D721Med (cell line): ENCODE results near the gene WNT4.

Experiments used
- DNase-seq: peaks from one replicate; pipeline ENCODE4 v3.0.0; 2011; ENCODE audit warnings: low spot score; ENCODE audit not compliant: insufficient read length
- FAIRE-seq: peaks from 2 replicates; lab custom pipeline; 2011; peaks lifted over from hg19 to GRCh38; lab: Jason Lieb, UNC
- TF ChIP-seq, protein P1 (sequence below): IDR thresholded peaks from 2 replicates; pipeline ENCODE4 v1.5.1; 2012; ENCODE audit warnings: mild to moderate bottlenecking, control low read depth; ENCODE audit not compliant: insufficient read depth; ENCODE audit errors: missing control alignments

Gene WNT4

DNA sequence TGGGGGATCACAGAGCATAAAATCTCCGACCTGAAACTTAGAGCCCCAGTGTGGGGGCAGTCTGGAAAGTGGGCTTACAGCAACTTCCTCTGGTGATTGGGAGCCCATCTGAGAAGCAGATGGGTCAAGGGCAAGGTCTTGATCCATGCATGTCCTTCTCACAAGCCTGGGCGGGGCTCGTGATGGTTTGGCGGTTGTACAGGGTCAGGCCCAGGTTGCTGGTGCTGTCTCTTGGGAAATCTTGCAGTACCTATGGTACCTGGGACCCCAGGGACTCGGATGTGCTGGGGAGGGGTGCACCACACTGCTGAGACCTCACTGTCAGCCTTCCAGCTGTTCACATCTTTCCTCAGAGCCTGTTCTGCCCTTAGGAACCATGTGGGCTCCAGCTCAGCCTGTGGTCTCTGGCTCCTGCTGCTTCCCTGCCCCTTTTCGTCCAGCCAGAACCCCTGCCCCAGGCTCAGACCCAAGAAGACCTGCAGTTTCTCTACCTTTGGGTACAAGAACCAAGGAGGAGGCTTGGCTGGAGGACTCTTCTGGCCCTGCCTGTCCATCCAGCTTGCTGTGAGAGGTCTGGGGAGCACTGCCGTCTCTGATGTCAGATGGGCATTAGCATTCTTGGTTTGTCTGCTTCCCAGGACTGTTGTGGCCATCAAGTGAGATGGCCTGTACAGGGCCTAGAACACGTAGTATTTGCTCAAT, 24.5 kb downstream of the WNT4 start:
- TF ChIP-seq, protein P1, sequence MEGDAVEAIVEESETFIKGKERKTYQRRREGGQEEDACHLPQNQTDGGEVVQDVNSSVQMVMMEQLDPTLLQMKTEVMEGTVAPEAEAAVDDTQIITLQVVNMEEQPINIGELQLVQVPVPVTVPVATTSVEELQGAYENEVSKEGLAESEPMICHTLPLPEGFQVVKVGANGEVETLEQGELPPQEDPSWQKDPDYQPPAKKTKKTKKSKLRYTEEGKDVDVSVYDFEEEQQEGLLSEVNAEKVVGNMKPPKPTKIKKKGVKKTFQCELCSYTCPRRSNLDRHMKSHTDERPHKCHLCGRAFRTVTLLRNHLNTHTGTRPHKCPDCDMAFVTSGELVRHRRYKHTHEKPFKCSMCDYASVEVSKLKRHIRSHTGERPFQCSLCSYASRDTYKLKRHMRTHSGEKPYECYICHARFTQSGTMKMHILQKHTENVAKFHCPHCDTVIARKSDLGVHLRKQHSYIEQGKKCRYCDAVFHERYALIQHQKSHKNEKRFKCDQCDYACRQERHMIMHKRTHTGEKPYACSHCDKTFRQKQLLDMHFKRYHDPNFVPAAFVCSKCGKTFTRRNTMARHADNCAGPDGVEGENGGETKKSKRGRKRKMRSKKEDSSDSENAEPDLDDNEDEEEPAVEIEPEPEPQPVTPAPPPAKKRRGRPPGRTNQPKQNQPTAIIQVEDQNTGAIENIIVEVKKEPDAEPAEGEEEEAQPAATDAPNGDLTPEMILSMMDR = no peak
- no peak for FAIRE-seq
- DNase-seq = no peak

DNA sequence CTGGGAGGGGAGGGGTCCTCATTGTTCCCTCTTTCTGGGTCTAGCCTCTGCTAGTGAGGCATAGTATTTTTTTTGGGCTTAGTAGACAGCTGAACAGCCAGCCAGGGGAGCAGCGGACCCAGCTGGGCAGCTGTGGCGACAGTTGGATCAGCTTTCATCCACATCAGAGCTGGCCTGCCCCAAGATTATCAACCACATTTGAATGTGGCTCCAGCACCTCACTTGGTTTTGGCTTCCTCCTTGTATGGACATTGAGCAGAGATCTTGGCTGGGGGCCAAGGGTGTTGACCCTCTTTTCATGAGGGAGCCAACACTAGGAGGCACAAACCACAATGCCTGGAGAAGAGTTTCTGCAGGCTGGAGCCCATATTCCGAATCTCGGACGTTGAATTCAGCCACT, 25.0 kb downstream of the WNT4 start:
- DNase-seq = no peak
- no peak for FAIRE-seq

DNA sequence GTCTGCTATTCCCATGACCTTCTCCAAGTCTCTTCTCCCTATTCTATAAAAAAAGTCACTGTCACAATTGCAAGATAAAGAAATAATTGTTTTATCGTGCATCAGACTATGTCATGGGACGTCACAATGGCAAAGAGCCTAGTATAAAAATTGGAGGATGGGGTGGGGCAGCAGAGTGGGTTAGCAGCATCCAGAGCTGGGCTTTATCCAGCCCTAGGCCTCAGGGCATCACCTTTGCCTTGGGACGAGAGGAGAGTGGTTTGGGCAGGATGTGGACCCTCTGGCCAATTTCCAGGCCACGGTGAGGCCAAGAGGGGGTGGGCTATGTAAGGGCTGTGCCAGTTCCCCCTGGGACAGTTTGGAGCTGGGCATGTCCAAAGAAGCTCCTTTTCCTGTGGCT, 25.7 kb downstream of the WNT4 start:
- DNase-seq = no peak
- TF ChIP-seq, protein P1 = no peak
- FAIRE-seq = no peak

More for the DNA sequence above, 25.0 kb downstream of the WNT4 start:
- TF ChIP-seq, protein P1 = no peak

DNA sequence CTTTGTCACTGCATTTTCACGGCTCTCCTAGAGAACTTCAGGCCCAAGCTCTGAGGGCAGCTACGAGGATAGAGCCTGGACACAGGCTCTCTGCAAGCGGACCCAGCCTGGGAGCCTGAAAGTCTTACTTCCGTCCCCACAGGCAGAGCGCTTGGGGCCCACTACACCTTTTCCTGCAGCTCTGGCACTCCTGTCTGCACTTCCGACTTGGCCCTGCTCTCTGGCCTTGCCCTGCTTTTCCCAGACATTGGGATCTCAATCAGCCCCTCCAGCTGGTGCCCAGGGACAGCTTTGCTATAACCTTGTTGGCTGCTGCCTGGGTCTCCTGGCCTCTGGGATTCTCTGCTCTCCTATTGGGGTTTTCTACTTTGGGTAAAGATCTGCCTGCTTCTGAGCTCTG, 27.6 kb downstream of the WNT4 start:
- FAIRE-seq = no peak

DNA sequence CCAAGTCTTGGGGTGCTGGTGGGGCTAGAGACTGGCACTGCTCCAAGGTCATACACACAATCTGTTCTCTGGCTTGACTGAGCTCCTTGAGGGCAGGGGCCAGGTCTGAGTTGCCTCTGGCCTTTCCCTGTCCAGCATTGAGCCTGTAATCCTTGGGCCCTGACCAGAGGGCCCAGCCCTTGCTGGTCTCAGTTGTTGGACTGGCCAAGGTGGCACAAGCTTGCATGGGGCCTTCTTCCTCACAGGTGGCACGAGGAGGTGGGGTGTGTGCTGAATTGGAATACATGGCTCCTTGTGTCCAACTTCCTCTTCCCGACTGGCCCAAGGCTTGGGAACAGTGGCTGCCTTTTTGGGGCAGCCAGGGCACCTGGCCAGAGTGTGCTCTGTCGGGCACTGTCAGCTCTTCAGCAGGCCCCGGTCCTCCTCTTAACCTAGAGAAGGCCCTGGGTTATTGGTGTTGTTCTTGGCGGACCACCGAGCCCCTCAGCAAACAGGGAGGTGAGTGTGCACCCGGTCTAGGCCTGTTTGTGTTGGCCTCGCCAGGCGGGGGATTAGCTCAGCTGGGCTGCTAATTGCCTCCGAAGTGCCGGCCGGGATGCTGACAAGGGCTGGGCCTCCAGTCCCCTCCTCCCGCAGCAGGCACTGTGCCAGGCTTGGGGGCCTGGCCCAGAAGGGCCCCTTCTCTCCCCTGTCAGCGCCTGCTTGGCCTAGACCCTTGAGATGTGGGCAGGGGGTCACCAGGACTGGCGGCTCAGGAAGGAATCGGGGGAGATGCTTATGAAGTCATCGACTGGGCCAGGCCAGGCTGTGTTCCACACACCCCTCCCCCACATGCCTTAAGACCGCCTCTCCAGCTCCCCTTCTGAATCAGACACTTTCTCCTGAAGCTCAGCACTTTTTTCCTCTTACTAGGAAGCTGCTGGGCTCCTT, 28.5 kb downstream of the WNT4 start:
- no peak for DNase-seq
- FAIRE-seq = no peak
- TF ChIP-seq, protein P1 = no peak

More for the DNA sequence above, 27.6 kb downstream of the WNT4 start:
- TF ChIP-seq, protein P1 = no peak
- DNase-seq = no peak

DNA sequence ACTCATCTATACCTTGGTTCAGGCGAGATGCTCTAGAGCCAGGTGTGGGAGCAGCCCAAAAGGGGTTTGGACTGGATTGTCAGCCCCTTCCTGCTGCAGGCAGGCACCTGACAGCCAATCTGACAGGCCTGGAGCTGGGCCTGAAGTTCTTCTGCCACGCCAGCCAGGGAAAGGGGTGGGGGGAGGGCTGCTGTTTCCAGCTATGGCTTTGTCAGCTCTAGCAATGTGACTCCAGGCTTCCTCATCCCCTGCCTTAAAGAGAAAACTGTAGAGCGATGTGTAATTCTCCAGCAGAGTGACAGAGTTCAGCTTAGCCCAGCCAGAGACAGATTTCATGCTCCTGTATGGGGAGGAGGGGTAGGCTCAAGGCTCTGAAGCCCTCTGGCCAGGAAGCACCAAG, 30.3 kb downstream of the WNT4 start:
- FAIRE-seq (no peak), DNase-seq (no peak)
- TF ChIP-seq, protein P1 = no peak
